ENCODE measurements around the gene STIM1.

DNA sequence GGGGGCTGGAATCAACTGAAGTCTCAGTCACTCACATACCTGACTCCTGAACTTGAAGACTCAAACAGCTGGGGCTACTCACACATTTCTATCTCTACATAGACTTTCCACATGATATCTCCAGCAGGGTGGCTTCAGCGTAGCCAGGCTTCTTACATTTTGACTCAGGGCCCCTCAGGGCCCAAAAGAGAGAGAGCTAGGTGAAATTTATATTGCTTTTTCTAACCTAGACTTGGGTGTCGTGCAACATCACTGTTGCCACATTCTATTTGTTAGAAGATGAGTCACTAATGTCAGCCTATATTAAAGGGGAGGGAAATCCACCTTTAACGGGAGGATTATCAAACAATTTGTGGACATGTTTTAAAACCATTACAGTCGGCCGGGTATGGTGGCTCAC lies 167.2 kb downstream of the STIM1 start:
- TF ChIP-seq TP53 (CRISPR knock-in tag; IDR thresholded peaks at IDR 0.05) (no peak), OVOL2 (CRISPR knock-in tag; IDR thresholded peaks at IDR 0.05; ENCODE audit: borderline replicate concordance) (no peak), SMAD4 (CRISPR knock-in tag; IDR thresholded peaks at IDR 0.05) (no peak), ETV6 (CRISPR knock-in tag; IDR thresholded peaks at IDR 0.05) (no peak), GABPB1 (CRISPR knock-in tag; IDR thresholded peaks at IDR 0.05) (no peak), ZNF121 (CRISPR knock-in tag; IDR thresholded peaks at IDR 0.05) (no peak), NFE2L1 (CRISPR knock-in tag; IDR thresholded peaks at IDR 0.05) (no peak)
- TF ChIP-seq, protein P1, sequence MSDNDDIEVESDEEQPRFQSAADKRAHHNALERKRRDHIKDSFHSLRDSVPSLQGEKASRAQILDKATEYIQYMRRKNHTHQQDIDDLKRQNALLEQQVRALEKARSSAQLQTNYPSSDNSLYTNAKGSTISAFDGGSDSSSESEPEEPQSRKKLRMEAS (CRISPR knock-in tag; IDR thresholded peaks at IDR 0.05) = no peak
- TF ChIP-seq, protein P2, sequence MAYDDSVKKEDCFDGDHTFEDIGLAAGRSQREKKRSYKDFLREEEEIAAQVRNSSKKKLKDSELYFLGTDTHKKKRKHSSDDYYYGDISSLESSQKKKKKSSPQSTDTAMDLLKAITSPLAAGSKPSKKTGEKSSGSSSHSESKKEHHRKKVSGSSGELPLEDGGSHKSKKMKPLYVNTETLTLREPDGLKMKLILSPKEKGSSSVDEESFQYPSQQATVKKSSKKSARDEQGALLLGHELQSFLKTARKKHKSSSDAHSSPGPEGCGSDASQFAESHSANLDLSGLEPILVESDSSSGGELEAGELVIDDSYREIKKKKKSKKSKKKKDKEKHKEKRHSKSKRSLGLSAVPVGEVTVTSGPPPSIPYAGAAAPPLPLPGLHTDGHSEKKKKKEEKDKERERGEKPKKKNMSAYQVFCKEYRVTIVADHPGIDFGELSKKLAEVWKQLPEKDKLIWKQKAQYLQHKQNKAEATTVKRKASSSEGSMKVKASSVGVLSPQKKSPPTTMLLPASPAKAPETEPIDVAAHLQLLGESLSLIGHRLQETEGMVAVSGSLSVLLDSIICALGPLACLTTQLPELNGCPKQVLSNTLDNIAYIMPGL (CRISPR knock-in tag; IDR thresholded peaks at IDR 0.05) = no peak
- TF ChIP-seq, protein P3, sequence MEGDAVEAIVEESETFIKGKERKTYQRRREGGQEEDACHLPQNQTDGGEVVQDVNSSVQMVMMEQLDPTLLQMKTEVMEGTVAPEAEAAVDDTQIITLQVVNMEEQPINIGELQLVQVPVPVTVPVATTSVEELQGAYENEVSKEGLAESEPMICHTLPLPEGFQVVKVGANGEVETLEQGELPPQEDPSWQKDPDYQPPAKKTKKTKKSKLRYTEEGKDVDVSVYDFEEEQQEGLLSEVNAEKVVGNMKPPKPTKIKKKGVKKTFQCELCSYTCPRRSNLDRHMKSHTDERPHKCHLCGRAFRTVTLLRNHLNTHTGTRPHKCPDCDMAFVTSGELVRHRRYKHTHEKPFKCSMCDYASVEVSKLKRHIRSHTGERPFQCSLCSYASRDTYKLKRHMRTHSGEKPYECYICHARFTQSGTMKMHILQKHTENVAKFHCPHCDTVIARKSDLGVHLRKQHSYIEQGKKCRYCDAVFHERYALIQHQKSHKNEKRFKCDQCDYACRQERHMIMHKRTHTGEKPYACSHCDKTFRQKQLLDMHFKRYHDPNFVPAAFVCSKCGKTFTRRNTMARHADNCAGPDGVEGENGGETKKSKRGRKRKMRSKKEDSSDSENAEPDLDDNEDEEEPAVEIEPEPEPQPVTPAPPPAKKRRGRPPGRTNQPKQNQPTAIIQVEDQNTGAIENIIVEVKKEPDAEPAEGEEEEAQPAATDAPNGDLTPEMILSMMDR (IDR thresholded peaks at IDR 0.05) = no peak
- TF ChIP-seq, protein P4, sequence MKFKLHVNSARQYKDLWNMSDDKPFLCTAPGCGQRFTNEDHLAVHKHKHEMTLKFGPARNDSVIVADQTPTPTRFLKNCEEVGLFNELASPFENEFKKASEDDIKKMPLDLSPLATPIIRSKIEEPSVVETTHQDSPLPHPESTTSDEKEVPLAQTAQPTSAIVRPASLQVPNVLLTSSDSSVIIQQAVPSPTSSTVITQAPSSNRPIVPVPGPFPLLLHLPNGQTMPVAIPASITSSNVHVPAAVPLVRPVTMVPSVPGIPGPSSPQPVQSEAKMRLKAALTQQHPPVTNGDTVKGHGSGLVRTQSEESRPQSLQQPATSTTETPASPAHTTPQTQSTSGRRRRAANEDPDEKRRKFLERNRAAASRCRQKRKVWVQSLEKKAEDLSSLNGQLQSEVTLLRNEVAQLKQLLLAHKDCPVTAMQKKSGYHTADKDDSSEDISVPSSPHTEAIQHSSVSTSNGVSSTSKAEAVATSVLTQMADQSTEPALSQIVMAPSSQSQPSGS (CRISPR knock-in tag; IDR thresholded peaks at IDR 0.05; ENCODE audit: borderline replicate concordance, low read depth) = no peak
- TF ChIP-seq, protein P5, sequence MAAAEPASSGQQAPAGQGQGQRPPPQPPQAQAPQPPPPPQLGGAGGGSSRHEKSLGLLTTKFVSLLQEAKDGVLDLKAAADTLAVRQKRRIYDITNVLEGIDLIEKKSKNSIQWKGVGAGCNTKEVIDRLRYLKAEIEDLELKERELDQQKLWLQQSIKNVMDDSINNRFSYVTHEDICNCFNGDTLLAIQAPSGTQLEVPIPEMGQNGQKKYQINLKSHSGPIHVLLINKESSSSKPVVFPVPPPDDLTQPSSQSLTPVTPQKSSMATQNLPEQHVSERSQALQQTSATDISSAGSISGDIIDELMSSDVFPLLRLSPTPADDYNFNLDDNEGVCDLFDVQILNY (CRISPR knock-in tag; IDR thresholded peaks at IDR 0.05) = no peak
- TF ChIP-seq, protein P6, sequence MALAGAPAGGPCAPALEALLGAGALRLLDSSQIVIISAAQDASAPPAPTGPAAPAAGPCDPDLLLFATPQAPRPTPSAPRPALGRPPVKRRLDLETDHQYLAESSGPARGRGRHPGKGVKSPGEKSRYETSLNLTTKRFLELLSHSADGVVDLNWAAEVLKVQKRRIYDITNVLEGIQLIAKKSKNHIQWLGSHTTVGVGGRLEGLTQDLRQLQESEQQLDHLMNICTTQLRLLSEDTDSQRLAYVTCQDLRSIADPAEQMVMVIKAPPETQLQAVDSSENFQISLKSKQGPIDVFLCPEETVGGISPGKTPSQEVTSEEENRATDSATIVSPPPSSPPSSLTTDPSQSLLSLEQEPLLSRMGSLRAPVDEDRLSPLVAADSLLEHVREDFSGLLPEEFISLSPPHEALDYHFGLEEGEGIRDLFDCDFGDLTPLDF (CRISPR knock-in tag; IDR thresholded peaks at IDR 0.05) = no peak

Measured in WTC11 (cell line).